ENCODE measurements around the gene ZNF341. TPM values are rescaled to one million over a fixed set of nuclear protein-coding genes. Genes with fewer than 3 reads are reported as not detected.

The ZNF341 gene
- polyA plus RNA-seq, 1 donor (not counting 4 experiments of a cell fraction or from before 2014, with no cell fraction given), result 1.7 TPM

- no peaks in the 10 kb centered on the region for H3K79me2 ChIP-seq (ENCODE audit: control insufficient read depth, insufficient read depth, low read length)
- no peak overlapping the region for H3K4me2 ChIP-seq (ENCODE audit: control insufficient read depth, extremely low read depth, insufficient read depth, low read depth, low read length)
- no peak overlapping the region for H3K27ac ChIP-seq (ENCODE audit: control insufficient read depth, insufficient read depth, low read length)
- no peak overlapping the region for H2AFZ ChIP-seq (ENCODE audit: control insufficient read depth, low read length)
- dilution Hi-C loops (cut with MboI; ENCODE audit: extremely low pct_ligation_motif_present, low sequenced_read_pairs), result no loop called here
- no peak overlapping the region for H3K4me3 ChIP-seq (ENCODE audit: control insufficient read depth in 2 of 3, extremely low read depth in 1 of 3, insufficient read depth in 2 of 3, low read depth in 1 of 3, low read length in 3 of 3)
- no peak for DNase-seq (ENCODE audit: low read depth, low spot score)
- no peaks in the 10 kb centered on the region for H3K36me3 ChIP-seq (ENCODE audit: control insufficient read depth in 2 of 2, extremely low read depth in 1 of 2, insufficient read depth in 2 of 2, low read length in 2 of 2)
- TF ChIP-seq EZH2 (IDR thresholded peaks at IDR 0.05; ENCODE audit: low read length), result no peak
- TF ChIP-seq CTCF (optimal IDR thresholded peaks at IDR 0.05 in 1 of 3, IDR thresholded peaks at IDR 0.05 in 1 of 3, conservative IDR thresholded peaks at IDR 0.05 in 1 of 3; ENCODE audit: extremely low read depth in 1 of 3, insufficient read depth in 2 of 3, low read length in 3 of 3), result no peak
- H3K27me3 ChIP-seq (ENCODE audit: control insufficient read depth, extremely low read depth, insufficient read depth, low read length), result no peaks in the 10 kb centered on the region
- no peaks in the 10 kb centered on the region for H3K9me1 ChIP-seq (ENCODE audit: control insufficient read depth, extremely low read depth, insufficient read depth, low read length)
- FAIRE-seq, result no peak
- no peak overlapping the region for H3K9ac ChIP-seq (ENCODE audit: control insufficient read depth, extremely low read depth, insufficient read depth, low read length)
- no peaks in the 10 kb centered on the region for H3K9me3 ChIP-seq (ENCODE audit: control insufficient read depth, low read depth, low read length)
- no peaks in the 10 kb centered on the region for H3K4me1 ChIP-seq (ENCODE audit: control insufficient read depth, extremely low read depth, insufficient read depth, low read length)
- no peaks in the 10 kb centered on the region for H4K20me1 ChIP-seq (ENCODE audit: control insufficient read depth, extremely low read depth, insufficient read depth, low read length)
These were observed 30.0 kb upstream of the ZNF341 start for GRCh38 chr20:33701629-33702450.

- H3K36me3 ChIP-seq (ENCODE audit: control insufficient read depth in 2 of 2, extremely low read depth in 1 of 2, insufficient read depth in 2 of 2, low read length in 2 of 2), result peaks cover 0 to 5% of the 10 kb centered on the region in 2 experiments
- dilution Hi-C loops (cut with MboI; ENCODE audit: extremely low pct_ligation_motif_present, low sequenced_read_pairs), result no loop called here
- H3K9ac ChIP-seq (ENCODE audit: control insufficient read depth, extremely low read depth, insufficient read depth, low read length), result no peak overlapping the region
- no peaks in the 10 kb centered on the region for H3K9me1 ChIP-seq (ENCODE audit: control insufficient read depth, extremely low read depth, insufficient read depth, low read length)
- no peak overlapping the region for H3K4me2 ChIP-seq (ENCODE audit: control insufficient read depth, extremely low read depth, insufficient read depth, low read depth, low read length)
- H3K4me3 ChIP-seq (ENCODE audit: control insufficient read depth in 2 of 3, extremely low read depth in 1 of 3, insufficient read depth in 2 of 3, low read depth in 1 of 3, low read length in 3 of 3), result no peak overlapping the region
- TF ChIP-seq CTCF (optimal IDR thresholded peaks at IDR 0.05 in 1 of 3, IDR thresholded peaks at IDR 0.05 in 1 of 3, conservative IDR thresholded peaks at IDR 0.05 in 1 of 3; ENCODE audit: extremely low read depth in 1 of 3, insufficient read depth in 2 of 3, low read length in 3 of 3), result no peak
- TF ChIP-seq EZH2 (IDR thresholded peaks at IDR 0.05; ENCODE audit: low read length), result no peak
- no peaks in the 10 kb centered on the region for H3K4me1 ChIP-seq (ENCODE audit: control insufficient read depth, extremely low read depth, insufficient read depth, low read length)
- FAIRE-seq, result no peak
- no peak overlapping the region for H2AFZ ChIP-seq (ENCODE audit: control insufficient read depth, low read length)
- no peak overlapping the region for H3K27ac ChIP-seq (ENCODE audit: control insufficient read depth, insufficient read depth, low read length)
- no peaks in the 10 kb centered on the region for H3K27me3 ChIP-seq (ENCODE audit: control insufficient read depth, extremely low read depth, insufficient read depth, low read length)
- H3K9me3 ChIP-seq (ENCODE audit: control insufficient read depth, low read depth, low read length), result no peaks in the 10 kb centered on the region
- DNase-seq (ENCODE audit: low read depth, low spot score), result no peak
- H4K20me1 ChIP-seq (ENCODE audit: control insufficient read depth, extremely low read depth, insufficient read depth, low read length), result no peaks in the 10 kb centered on the region
- H3K79me2 ChIP-seq (ENCODE audit: control insufficient read depth, insufficient read depth, low read length), result no peaks in the 10 kb centered on the region
These were observed 28.9 kb upstream of the ZNF341 start for GRCh38 chr20:33702861-33703260.

All from keratinocyte (primary cell).